ENCODE data around the gene EHF.

EHF gene

DNA sequence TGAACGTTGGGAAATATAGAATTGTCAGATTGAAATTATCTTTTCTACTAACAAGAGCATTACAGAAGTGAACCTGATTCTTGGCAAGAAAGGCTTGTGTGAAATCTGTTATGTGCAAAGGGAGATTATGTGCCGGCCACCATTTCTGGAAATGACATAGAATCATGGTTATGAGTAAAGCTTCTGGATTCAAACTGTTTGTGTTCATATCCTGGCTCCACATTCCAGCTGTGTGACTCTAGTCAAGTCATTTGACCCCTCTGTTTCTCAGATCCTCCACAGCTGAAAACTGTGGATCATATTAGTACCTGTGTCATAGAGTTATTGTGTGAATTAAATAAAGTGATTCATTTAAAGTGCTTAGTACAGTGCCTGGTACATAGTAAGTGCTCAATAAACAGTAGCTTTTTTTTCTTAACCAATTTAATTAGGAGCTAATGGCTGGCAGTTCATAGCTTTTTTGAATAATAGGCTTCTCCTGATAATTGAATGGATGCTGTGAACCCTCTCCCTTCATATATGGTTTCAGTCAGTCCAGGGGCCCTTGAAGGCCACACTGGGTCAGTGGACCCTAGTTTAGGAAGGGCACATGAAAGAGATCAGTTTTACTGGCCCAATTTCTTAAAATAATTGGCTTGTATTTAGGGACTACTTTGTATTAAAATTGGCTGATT lies 34.6 kb downstream of the EHF start:
- H3K4me3 ChIP-seq (ENCODE audit: low read depth, low read length): no peak overlapping the region
- DNase-seq (ENCODE audit: low read depth): no peak
- TF ChIP-seq, protein P1, sequence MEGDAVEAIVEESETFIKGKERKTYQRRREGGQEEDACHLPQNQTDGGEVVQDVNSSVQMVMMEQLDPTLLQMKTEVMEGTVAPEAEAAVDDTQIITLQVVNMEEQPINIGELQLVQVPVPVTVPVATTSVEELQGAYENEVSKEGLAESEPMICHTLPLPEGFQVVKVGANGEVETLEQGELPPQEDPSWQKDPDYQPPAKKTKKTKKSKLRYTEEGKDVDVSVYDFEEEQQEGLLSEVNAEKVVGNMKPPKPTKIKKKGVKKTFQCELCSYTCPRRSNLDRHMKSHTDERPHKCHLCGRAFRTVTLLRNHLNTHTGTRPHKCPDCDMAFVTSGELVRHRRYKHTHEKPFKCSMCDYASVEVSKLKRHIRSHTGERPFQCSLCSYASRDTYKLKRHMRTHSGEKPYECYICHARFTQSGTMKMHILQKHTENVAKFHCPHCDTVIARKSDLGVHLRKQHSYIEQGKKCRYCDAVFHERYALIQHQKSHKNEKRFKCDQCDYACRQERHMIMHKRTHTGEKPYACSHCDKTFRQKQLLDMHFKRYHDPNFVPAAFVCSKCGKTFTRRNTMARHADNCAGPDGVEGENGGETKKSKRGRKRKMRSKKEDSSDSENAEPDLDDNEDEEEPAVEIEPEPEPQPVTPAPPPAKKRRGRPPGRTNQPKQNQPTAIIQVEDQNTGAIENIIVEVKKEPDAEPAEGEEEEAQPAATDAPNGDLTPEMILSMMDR (IDR thresholded peaks at IDR 0.05; ENCODE audit: control insufficient read depth, extremely low read depth, insufficient read depth): no peak

DNA sequence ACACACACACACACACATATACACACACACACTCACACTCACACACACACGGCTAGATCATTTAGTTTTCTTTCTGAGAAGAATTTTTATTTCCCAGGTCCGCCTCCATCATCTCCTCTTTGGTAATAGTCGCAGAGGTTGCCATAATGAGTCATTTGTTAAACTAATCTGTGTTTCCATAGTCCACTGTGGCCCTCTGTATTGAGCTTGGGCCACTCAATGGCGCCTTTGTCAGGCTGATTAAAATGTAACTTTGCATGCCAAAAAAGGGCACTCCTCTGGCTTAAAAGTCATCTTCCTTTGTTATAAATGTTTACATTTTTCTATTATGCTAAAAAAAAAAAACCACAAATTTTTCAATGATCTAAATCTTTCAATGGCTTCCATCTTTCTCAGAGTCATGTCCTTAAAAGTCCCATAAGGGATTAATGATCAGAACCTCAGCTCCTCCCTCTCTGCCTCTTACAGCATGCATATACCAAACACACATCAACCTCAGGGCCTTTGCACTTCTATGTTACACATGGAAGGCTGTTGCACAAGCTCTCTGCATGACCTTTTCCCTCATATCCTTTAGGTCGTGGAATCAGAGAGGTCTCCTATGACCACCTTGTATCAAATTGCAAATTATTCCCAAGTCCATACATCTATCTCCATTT lies 35.3 kb downstream of the EHF start:
- no peak overlapping the region for H3K4me3 ChIP-seq (ENCODE audit: low read depth, low read length)
- TF ChIP-seq, protein P1 (IDR thresholded peaks at IDR 0.05; ENCODE audit: control insufficient read depth, extremely low read depth, insufficient read depth): no peak
- no peak for DNase-seq (ENCODE audit: low read depth)

DNA sequence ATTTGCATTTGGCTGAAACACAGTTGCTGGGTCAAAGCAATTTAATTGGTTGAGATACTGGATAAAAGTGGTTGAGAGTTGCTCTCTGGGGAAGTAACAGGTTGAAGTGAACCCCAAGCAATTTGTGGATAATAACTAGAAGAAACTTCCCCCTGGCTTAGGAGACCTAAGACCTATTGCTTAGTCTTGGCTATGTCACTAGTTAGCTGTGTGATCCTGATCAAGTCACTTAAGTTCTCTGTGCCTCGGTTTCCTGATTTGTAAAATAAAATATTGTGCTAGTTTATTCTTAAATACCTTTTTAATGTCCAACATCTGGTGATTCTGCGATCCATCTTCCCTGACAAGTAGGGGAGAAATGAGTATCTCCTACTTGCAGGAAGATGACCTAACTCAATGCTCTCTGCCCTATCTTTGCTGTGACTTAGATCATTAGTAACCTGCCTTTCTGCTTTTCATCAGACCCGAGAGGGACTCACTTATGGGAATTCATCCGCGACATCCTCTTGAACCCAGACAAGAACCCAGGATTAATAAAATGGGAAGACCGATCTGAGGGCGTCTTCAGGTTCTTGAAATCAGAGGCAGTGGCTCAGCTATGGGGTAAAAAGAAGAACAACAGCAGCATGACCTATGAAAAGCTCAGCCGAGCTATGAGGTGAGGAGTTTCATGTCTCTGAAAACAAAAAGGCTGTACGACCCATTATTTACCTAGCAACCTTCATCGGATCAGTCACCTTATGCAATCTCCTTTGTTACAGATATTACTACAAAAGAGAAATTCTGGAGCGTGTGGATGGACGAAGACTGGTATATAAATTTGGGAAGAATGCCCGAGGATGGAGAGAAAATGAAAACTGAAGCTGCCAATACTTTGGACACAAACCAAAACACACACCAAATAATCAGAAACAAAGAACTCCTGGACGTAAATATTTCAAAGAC lies 37.5 kb downstream of the EHF start:
- H3K4me3 ChIP-seq (ENCODE audit: low read depth, low read length): no peak overlapping the region
- no peak for DNase-seq (ENCODE audit: low read depth)
- TF ChIP-seq, protein P1 (IDR thresholded peaks at IDR 0.05; ENCODE audit: control insufficient read depth, extremely low read depth, insufficient read depth): no peak

DNA sequence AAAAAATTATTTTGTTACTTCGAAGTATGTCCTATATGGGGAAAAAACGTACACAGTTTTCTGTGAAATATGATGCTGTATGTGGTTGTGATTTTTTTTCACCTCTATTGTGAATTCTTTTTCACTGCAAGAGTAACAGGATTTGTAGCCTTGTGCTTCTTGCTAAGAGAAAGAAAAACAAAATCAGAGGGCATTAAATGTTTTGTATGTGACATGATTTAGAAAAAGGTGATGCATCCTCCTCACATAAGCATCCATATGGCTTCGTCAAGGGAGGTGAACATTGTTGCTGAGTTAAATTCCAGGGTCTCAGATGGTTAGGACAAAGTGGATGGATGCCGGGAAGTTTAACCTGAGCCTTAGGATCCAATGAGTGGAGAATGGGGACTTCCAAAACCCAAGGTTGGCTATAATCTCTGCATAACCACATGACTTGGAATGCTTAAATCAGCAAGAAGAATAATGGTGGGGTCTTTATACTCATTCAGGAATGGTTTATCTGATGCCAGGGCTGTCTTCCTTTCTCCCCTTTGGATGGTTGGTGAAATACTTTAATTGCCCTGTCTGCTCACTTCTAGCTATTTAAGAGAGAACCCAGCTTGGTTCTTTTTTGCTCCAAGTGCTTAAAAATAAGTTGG lies 38.3 kb downstream of the EHF start:
- TF ChIP-seq, protein P1 (IDR thresholded peaks at IDR 0.05; ENCODE audit: control insufficient read depth, extremely low read depth, insufficient read depth): no peak
- DNase-seq (ENCODE audit: low read depth): no peak
- no peak overlapping the region for H3K4me3 ChIP-seq (ENCODE audit: low read depth, low read length)

DNA sequence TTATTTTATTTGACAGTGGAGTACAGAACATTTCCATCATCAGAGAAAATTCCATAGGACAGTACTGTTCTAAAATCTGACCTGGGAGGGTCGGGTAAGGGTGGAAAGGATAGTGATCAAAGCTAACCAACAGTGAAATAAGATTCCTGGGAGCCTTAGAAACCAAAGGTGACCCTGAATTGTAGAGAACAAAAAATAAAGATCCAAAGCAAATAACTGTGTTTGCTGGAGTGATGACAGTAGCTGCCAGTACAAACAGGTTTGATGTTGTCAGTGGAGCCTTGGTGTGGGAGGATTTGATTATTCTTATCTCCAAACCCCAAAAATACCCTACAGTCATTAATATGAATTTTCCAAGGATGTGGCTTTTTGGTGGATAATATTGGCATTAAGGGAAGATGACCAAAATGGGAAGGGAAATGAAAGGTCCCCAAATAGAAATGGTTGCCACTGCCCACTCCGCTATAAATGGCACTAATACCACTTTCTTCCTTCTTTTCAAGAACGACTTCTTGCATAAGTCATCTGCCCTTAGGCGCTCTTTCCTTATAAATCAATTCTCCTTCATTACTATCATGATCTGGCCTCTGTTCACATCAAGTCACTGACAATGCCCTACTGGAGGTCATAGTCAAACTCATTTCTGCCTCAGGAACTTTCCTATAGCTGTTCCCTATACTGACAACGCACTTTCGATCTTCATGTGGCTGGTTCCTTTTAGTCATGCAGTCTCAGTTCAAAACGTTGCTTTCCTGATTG lies 44.4 kb downstream of the EHF start:
- TF ChIP-seq, protein P1 (IDR thresholded peaks at IDR 0.05; ENCODE audit: control insufficient read depth, extremely low read depth, insufficient read depth): no peak

More for the DNA sequence above, 44.4 kb downstream of the EHF start:
- no peak overlapping the region for H3K4me3 ChIP-seq (ENCODE audit: low read depth, low read length)
- DNase-seq (ENCODE audit: low read depth): peak; percentile 58

Measured in LNCaP clone FGC (cell line).